K562 (cell line): ENCODE measurements around the gene CSNK1A1L. TPM values are rescaled to one million over a fixed set of nuclear protein-coding genes. Genes with fewer than 3 reads are reported as not detected.

ENCODE experiments used
- ATAC-seq: fragments of 200-7000 bp; cut with Tn5 transposase; 3 replicates; pipeline ENCODE4 v1.9.1; 2020; ENCODE audit warnings: moderate library complexity
- BruUV-seq: library from RNA; stranded (reverse); fragments of 400-500 nt; replicated peaks from 2 replicates; lab custom pipeline; 2021; lab: Mats Ljungman, UMichigan
- CTCF ChIA-PET: fragments of 300-600 bp; formaldehyde crosslinking; extraction: SDS; loops from one replicate; lab custom pipeline; 2021; ENCODE audit warnings: low intra/inter-chr PET ratio; lab: Yijun Ruan, JAX
- POLR2A ChIA-PET: fragments of 300-600, 350-650 bp; sonication (Branson Sonifier 250); formaldehyde crosslinking; extraction: SDS; loops from one replicate; lab custom pipeline; 2021; ENCODE audit warnings: antibody characterized with exemption, inconsistent platforms; lab: Yijun Ruan, JAX
- DNase-seq, 4 experiments: peaks; one replicate each; pipeline versions ENCODE4 v3.0.0 to v3.0.0-alpha.2; 2011 to 2018; ENCODE audit warnings: low spot score in 3 of 4, mixed read lengths in 3 of 4; ENCODE audit errors: extremely low read depth in 1 of 4
- FAIRE-seq: peaks from 2 replicates; lab custom pipeline; 2011; peaks lifted over from hg19 to GRCh38; lab: Jason Lieb, UNC
- H2AFZ ChIP-seq: 2 replicates; pipeline ENCODE4 v1.6.0; 2011; ENCODE audit warnings: low read depth, low read length, control low read depth, inconsistent platforms
- H3K27ac ChIP-seq: fragments of 200-600 bp; 3 replicates; pipeline ENCODE4 v1.8.0; 2011; ENCODE audit warnings: low read depth, mild to moderate bottlenecking, control low read depth, inconsistent platforms, low read length, moderate library complexity, mixed read lengths; ENCODE audit errors: extremely low read depth
- H3K27me3 ChIP-seq, 2 experiments: fragments of 300-600 bp in 1 of 2; 2 replicates in 1 of 2; 3 replicates in 1 of 2; pipeline versions ENCODE4 v1.6.0 to v1.8.0; 2011; ENCODE audit warnings: inconsistent platforms in 2 of 2, low read length in 2 of 2, mild to moderate bottlenecking in 1 of 2, mixed read lengths in 1 of 2, moderate library complexity in 1 of 2; ENCODE audit not compliant: control insufficient read depth in 2 of 2, insufficient read depth in 2 of 2
- H3K36me3 ChIP-seq: fragments of 300-600 bp; 3 replicates; pipeline ENCODE4 v1.8.0; 2011; ENCODE audit warnings: mild to moderate bottlenecking, low read length, inconsistent platforms; ENCODE audit not compliant: control insufficient read depth, insufficient read depth
- H3K4me1 ChIP-seq, 2 experiments: fragments of 200-600 bp in 1 of 2; replicated peaks in 1 of 2; 2 replicates in 1 of 2; 3 replicates in 1 of 2; pipeline versions ENCODE4 v1.5.1 to v1.8.0; 2011; ENCODE audit warnings: inconsistent platforms in 2 of 2, low read length in 2 of 2, mild to moderate bottlenecking in 1 of 2, mixed read lengths in 1 of 2, moderate library complexity in 1 of 2; ENCODE audit not compliant: control insufficient read depth in 2 of 2, insufficient read depth in 2 of 2
- H3K4me2 ChIP-seq: 2 replicates; pipeline ENCODE4 v1.6.1; 2011; ENCODE audit warnings: low read length, control low read depth, inconsistent platforms, mixed read lengths; ENCODE audit not compliant: insufficient read depth
- H3K4me3 ChIP-seq: fragments of 200-600 bp; sonication (generic), shearing (Covaris generic); 2 replicates; pipeline ENCODE4 v1.5.1; 2016; ENCODE audit warnings: control low read depth, inconsistent platforms
- H3K79me2 ChIP-seq: fragments of 200-600 bp; 3 replicates; pipeline ENCODE4 v1.8.0; 2011; ENCODE audit warnings: low read length, inconsistent platforms; ENCODE audit not compliant: control insufficient read depth, insufficient read depth
- H3K9ac ChIP-seq, 2 experiments: 2 replicates each; pipeline versions ENCODE4 v1.6.0 to v1.6.1; 2011; ENCODE audit warnings: low read depth in 2 of 2, low read length in 2 of 2, control low read depth in 1 of 2, inconsistent platforms in 1 of 2, mild to moderate bottlenecking in 1 of 2, mixed read lengths in 1 of 2; ENCODE audit not compliant: insufficient read depth in 1 of 2
- H3K9me1 ChIP-seq: one replicate; pipeline ENCODE4 v1.6.0; 2011; ENCODE audit warnings: inconsistent platforms, mild to moderate bottlenecking, low read length, moderate library complexity; ENCODE audit not compliant: control insufficient read depth, insufficient read depth
- H3K9me3 ChIP-seq: replicated peaks from 2 replicates; pipeline ENCODE4 v1.5.1; 2011; ENCODE audit warnings: low read depth, low read length, inconsistent platforms; ENCODE audit not compliant: control insufficient read depth, insufficient read depth
- H4K20me1 ChIP-seq: replicated peaks from 2 replicates; pipeline ENCODE4 v1.6.1; 2011; ENCODE audit warnings: low read length, inconsistent platforms, mixed read lengths; ENCODE audit not compliant: control insufficient read depth, insufficient read depth
- ATF2 ChIP-seq: sonication (generic); formaldehyde crosslinking; IDR thresholded peaks from 2 replicates; pipeline ENCODE4 v1.8.1; 2022; ENCODE audit warnings: missing genetic modification reagents
- BMI1 ChIP-seq: fragments of 150-350 bp; IDR thresholded peaks from 2 replicates; pipeline ENCODE4 v1.6.1; 2014; ENCODE audit warnings: low read length
- ETS2 ChIP-seq: IDR thresholded peaks from 2 replicates; pipeline ENCODE4 v1.6.1; 2016; ENCODE audit warnings: borderline replicate concordance, missing genetic modification characterization, mild to moderate bottlenecking, moderate library complexity, missing compliant biosample characterization; ENCODE audit not compliant: poor library complexity, severe bottlenecking
- HINFP ChIP-seq: fragments of 450-650 bp; conservative IDR thresholded peaks from 2 replicates; pipeline ENCODE4 v1.6.1; 2016; ENCODE audit warnings: missing genetic modification characterization, low read depth, mild to moderate bottlenecking, control low read depth, missing compliant biosample characterization
- KDM1A ChIP-seq, 2 experiments: fragments of 450-650 bp; IDR thresholded peaks; 2 replicates each; pipeline ENCODE4 v1.6.1; 2016; ENCODE audit warnings: mild to moderate bottlenecking in 2 of 2
- MAFK ChIP-seq: IDR thresholded peaks from 2 replicates; pipeline ENCODE4 v1.6.1; 2011; ENCODE audit warnings: low read length, improper control_type of control experiment
- MYBL2 ChIP-seq, 2 experiments: fragments of 450-650 bp in 1 of 2; sonication (generic) in 1 of 2; formaldehyde crosslinking in 1 of 2; IDR thresholded peaks; 2 replicates each; pipeline versions ENCODE4 v1.6.1 to v1.8.1; 2017 to 2022; ENCODE audit warnings: borderline replicate concordance in 1 of 2, inconsistent platforms in 1 of 2, low read depth in 1 of 2, mild to moderate bottlenecking in 1 of 2, missing genetic modification reagents in 1 of 2, moderate library complexity in 1 of 2
- MYNN ChIP-seq, 2 experiments: sonication (generic); formaldehyde crosslinking in 1 of 2; IDR thresholded peaks; 2 replicates each; pipeline versions ENCODE4 v1.5.0 to v1.6.1; 2016 to 2020; ENCODE audit warnings: antibody characterized with exemption in 1 of 2, missing genetic modification reagents in 1 of 2
- PKNOX1 ChIP-seq: fragments of 450-650 bp; IDR thresholded peaks from 2 replicates; pipeline ENCODE4 v1.6.1; 2016
- PPARD ChIP-seq: fragments of 250-450 bp; sonication (Bioruptor Pico); IDR thresholded peaks from 2 replicates; pipeline ENCODE4 v1.8.0; 2022; ENCODE audit warnings: inconsistent platforms, mild to moderate bottlenecking, moderate library complexity
- TRIM24 ChIP-seq, 2 experiments: fragments of 450-650 bp; IDR thresholded peaks; 2 replicates each; pipeline ENCODE4 v1.6.1; 2016
- VEZF1 ChIP-seq: fragments of 200-800 bp; sonication (Bioruptor generic); IDR thresholded peaks from 2 replicates; pipeline ENCODE4 v1.6.1; 2017; ENCODE audit warnings: missing genetic modification characterization, missing compliant biosample characterization
- ZNF217 ChIP-seq: sonication (generic); formaldehyde crosslinking; IDR thresholded peaks from 2 replicates; pipeline ENCODE4 v1.8.0; 2022; ENCODE audit warnings: mild to moderate bottlenecking, missing genetic modification reagents
- ZNF384 ChIP-seq: IDR thresholded peaks from 2 replicates; pipeline ENCODE4 v1.6.1; 2012; ENCODE audit warnings: low read depth, low read length, improper control_type of control experiment
- ZNF395 ChIP-seq: fragments of 200-800 bp; sonication (Bioruptor generic); IDR thresholded peaks from 2 replicates; pipeline ENCODE4 v1.6.1; 2017; ENCODE audit warnings: missing genetic modification characterization, missing compliant biosample characterization
- WGBS: fragments of 100-300 bp; shearing (Covaris generic); methylation state at CpG from one replicate; pipeline ENCODE4 v1.1.6; 2016; ENCODE audit warnings: low coverage, mixed read lengths; ENCODE audit not compliant: insufficient coverage; ENCODE audit errors: missing lambda C conversion rate; 5-methylcytosine and 5-hydroxymethylcytosine counted together
- in situ Hi-C: fragments of 300-500 bp; cut with MboI; formaldehyde crosslinking; loops from 4 replicates; pipeline ENCODE4 v1.15.0; 2018; ENCODE audit warnings: inconsistent platforms, mixed read lengths
- intact Hi-C: fragments of 100-400 bp; cut with micrococcal nuclease; formaldehyde crosslinking; loops from 2 replicates; pipeline ENCODE4 v1.14.2; 2022
- polyA plus RNA-seq, 8 experiments: library from polyadenylated mRNA; depleted of rRNA in 4 of 8; stranded (reverse) in 5 of 8; unstranded in 3 of 8; fragments of >200 nt; fragmentation: Nextera tagmentation in 2 of 8; fragmentation: Illumina TruSeq in 1 of 8; extraction: Ambion mirVana in 2 of 8; extraction: Trizol in 1 of 8; gene quantifications; 2 replicates each; pipeline versions ENCODE4 v1.2.1 to v1.2.3, GENCODE V29; 2011 to 2014; ENCODE audit warnings: inconsistent platforms in 1 of 8, missing spikeins in 1 of 8
- total RNA-seq, 7 experiments: library from RNA; depleted of rRNA in 6 of 7; stranded (reverse); fragments of >200 nt in 6 of 7; fragmentation: Illumina TruSeq in 2 of 7; extraction: Trizol in 2 of 7; gene quantifications; 2 replicates each; pipeline versions ENCODE4 v1.2.1 to v1.2.3, GENCODE V29; 2011 to 2021; ENCODE audit warnings: low replicate concordance in 1 of 7

Gene CSNK1A1L
- total and polyA plus RNA-seq, 9 of the 15 experiments (the other 6 are each of a cell fraction or from before 2014, with no cell fraction given), result not detected

GRCh38 chr13:37106642-37107041, 1.2 kb upstream of the CSNK1A1L start:
- in situ Hi-C loops (loop anchor here (25.0 kb wide), 2 partner anchors 506 to 1481 kb away; no protein-coding TSS in a partner anchor), intact Hi-C loops (loop anchor here (5.0 to 10.0 kb wide), 2 partner anchors 941 to 1658 kb away; no protein-coding TSS in a partner anchor)
- Histone ChIP-seq H3K4me3 (no peak overlapping the region), H3K27me3 (peaks cover 0 to 7% of the 10 kb centered on the region in 2 experiments; a peak in 2 of 5 replicates), H3K9me3 (no peaks in the 10 kb centered on the region), H3K9ac (no peak overlapping the region), H3K36me3 (no peaks in the 10 kb centered on the region), H3K4me1 (peaks cover 0 to 5% of the 10 kb centered on the region in 2 experiments; a peak in 1 of 5 replicates), H3K27ac (no peak overlapping the region), H3K79me2 (no peaks in the 10 kb centered on the region), H4K20me1 (no peaks in the 10 kb centered on the region), H2AFZ (no peak overlapping the region), H3K9me1 (no peaks in the 10 kb centered on the region), H3K4me2 (no peak overlapping the region)
- TF ChIP-seq ETS2 (tag), result no peak
- TF ChIP-seq KDM1A (IDR thresholded peaks at IDR 0.05), result no peak
- TF ChIP-seq PKNOX1, result no peak
- TF ChIP-seq TRIM24 (IDR thresholded peaks at IDR 0.05), result no peak
- TF ChIP-seq ZNF217, result no peak
- no peak for TF ChIP-seq VEZF1
- no peak for TF ChIP-seq PPARD (CRISPR knock-in tag)
- no peak for TF ChIP-seq MAFK
- TF ChIP-seq ZNF384, result no peak
- TF ChIP-seq ATF2, result no peak
- no peak for TF ChIP-seq MYBL2 (IDR thresholded peaks at IDR 0.05; ENCODE audit: low read depth)
- no peak for TF ChIP-seq MYBL2 (CRISPR knock-in tag; IDR thresholded peaks at IDR 0.05; ENCODE audit: borderline replicate concordance)
- TF ChIP-seq MYNN (IDR thresholded peaks at IDR 0.05), result no peak
- TF ChIP-seq MYNN (CRISPR knock-in tag; IDR thresholded peaks at IDR 0.05), result no peak
- no peak for TF ChIP-seq BMI1
- no peak for TF ChIP-seq ZNF395 (CRISPR knock-in tag)
- no peak for TF ChIP-seq HINFP (tag)
- DNase-seq (no peak), ATAC-seq (no peak), FAIRE-seq (no peak)
- WGBS, result 7% methylated on average over 2 of the region's 2 CpGs
- ChIA-PET CTCF (no interaction called here), POLR2A (no interaction called here)
- no TSS peak for BruUV-seq
